Spleen (tissue), 13 donors: ENCODE measurements around the gene ATG4A. TPM values are rescaled to one million over a fixed set of nuclear protein-coding genes. Genes with fewer than 3 reads are reported as not detected.

Experiments used
- DNase-seq: peaks from one replicate; pipeline ENCODE4 v3.0.0-alpha.2; 2020
- H3K27ac ChIP-seq, 8 donors: fragments of 200-600 bp; sonication (generic) in 7 of 8; 1 replicate in 4 of 8; 2 replicates in 4 of 8; pipeline versions ENCODE4 v1.5.0 to v1.8.0; 2016 to 2021; ENCODE audit warnings: inconsistent platforms in 4 of 8, mild to moderate bottlenecking in 4 of 8, moderate library complexity in 1 of 8
- H3K27me3 ChIP-seq, 7 donors: fragments of 200-600 bp; sonication (generic) in 6 of 7; replicated peaks in 1 of 7; 1 replicate in 4 of 7; 2 replicates in 3 of 7; pipeline versions ENCODE4 v1.5.0 to v1.8.0; 2016 to 2021; ENCODE audit warnings: inconsistent platforms in 3 of 7, mild to moderate bottlenecking in 1 of 7
- H3K36me3 ChIP-seq, 6 donors: fragments of 200-600 bp; sonication (generic) in 5 of 6; 1 replicate in 4 of 6; 2 replicates in 2 of 6; pipeline versions ENCODE4 v1.5.0 to v1.8.0; 2016 to 2021; ENCODE audit warnings: inconsistent platforms in 2 of 6
- H3K4me1 ChIP-seq, 6 donors: fragments of 200-600 bp; sonication (generic) in 5 of 6; 1 replicate in 3 of 6; 2 replicates in 3 of 6; pipeline versions ENCODE4 v1.5.0 to v1.8.0; 2016 to 2021; ENCODE audit warnings: inconsistent platforms in 3 of 6
- H3K4me3 ChIP-seq, 8 donors: fragments of 200-600 bp; sonication (generic) in 7 of 8; 1 replicate in 4 of 8; 2 replicates in 4 of 8; pipeline versions ENCODE4 v1.5.0 to v1.8.0; 2016 to 2021; ENCODE audit warnings: inconsistent platforms in 4 of 8, mild to moderate bottlenecking in 4 of 8, moderate library complexity in 2 of 8
- H3K9me3 ChIP-seq, 8 donors: fragments of 200-600 bp; sonication (generic) in 7 of 8; 1 replicate in 4 of 8; 2 replicates in 4 of 8; pipeline versions ENCODE4 v1.5.0 to v1.8.0; 2016 to 2021; ENCODE audit warnings: inconsistent platforms in 4 of 8
- CTCF ChIP-seq, 11 experiments: fragments of 200-600 bp in 7 of 11; fragments of 450-650 bp in 4 of 11; sonication (generic) in 4 of 11; IDR thresholded peaks in 8 of 11; conservative IDR thresholded peaks in 3 of 11; 1 replicate in 7 of 11; 2 replicates in 4 of 11; pipeline versions ENCODE4 v1.4.0 to v1.8.0; 2016 to 2021; ENCODE audit warnings: antibody characterized with exemption in 11 of 11, inconsistent platforms in 4 of 11, mild to moderate bottlenecking in 1 of 11
- POLR2A ChIP-seq, 3 donors: fragments of 450-650 bp; IDR thresholded peaks; one replicate each; pipeline ENCODE4 v1.5.1; 2017; ENCODE audit warnings: antibody characterized with exemption in 3 of 3, mild to moderate bottlenecking in 1 of 3
- POLR2AphosphoS5 ChIP-seq, 3 donors: sonication (generic); formaldehyde crosslinking; IDR thresholded peaks; one replicate each; pipeline ENCODE4 v1.5.1; 2017; ENCODE audit warnings: antibody characterized with exemption in 3 of 3
- WGBS, 5 donors: extraction: QIAGEN DNeasy Blood & Tissue Kit in 3 of 5; methylation state at CpG; one replicate each; pipeline versions ENCODE4 v1.1.5 to v1.1.7; 2013 to 2018; 5-methylcytosine and 5-hydroxymethylcytosine counted together
- intact Hi-C: fragments of 100-400 bp; cut with DNase I; formaldehyde crosslinking; loops from one replicate; pipeline ENCODE4 v1.15.0; 2023; ENCODE audit warnings: low total_unique reads
- long read RNA-seq, 2 donors: transcript quantifications; one replicate each; lab custom pipeline, GENCODE V29; 2026
- polyA plus RNA-seq, 3 donors: library from polyadenylated mRNA; stranded (reverse); fragments of 200-250 nt; gene quantifications; one replicate each; pipeline ENCODE4 v1.2.1, GENCODE V29; 2013
- total RNA-seq, 7 donors: library from RNA; depleted of rRNA in 3 of 7; stranded (reverse); fragments of >200 nt in 3 of 7; fragmentation: NEBNext Ultra II Directional in 4 of 7; extraction: Animal tissue kit (Norgen Biotek cat#: 25700) in 4 of 7; gene quantifications; one replicate each; pipeline versions ENCODE4 v1.1.0 to v1.2.1, GENCODE V29; 2016 to 2021
- donor health status: healthy with polysubstance abuse.
- donor health status: DM: no; HTN: no; CAD: no; lungs with moderate emphysema.
- donor health status: DM: no; HTN: no; CAD: no.
- donor health status: Bipolar disorder and iron deficiency.
- donor health status: healthy.
- donor health status: DM: no; HTN: no; CAD: no.
- donor health status: DM: yes; HTN: yes; CAD: no.

ATG4A gene
- total RNA-seq (10 to 100 TPM in 5 of 7 donors, 1 to 10 TPM in 2; 8.6 to 16.7 (median 11.4) TPM), polyA plus RNA-seq (10 to 100 TPM in 2 of 3 donors, 1 to 10 TPM in 1; 6.9 to 11.1 (median 10.9) TPM)
- long read RNA-seq, donor 1, partial matches to known transcripts: 0 of 1 reads
- long read RNA-seq, donor 1, other reads (novel, unspliced or antisense): 0 of 1 reads
- long read RNA-seq, donor 2: 0 reads

DNA sequence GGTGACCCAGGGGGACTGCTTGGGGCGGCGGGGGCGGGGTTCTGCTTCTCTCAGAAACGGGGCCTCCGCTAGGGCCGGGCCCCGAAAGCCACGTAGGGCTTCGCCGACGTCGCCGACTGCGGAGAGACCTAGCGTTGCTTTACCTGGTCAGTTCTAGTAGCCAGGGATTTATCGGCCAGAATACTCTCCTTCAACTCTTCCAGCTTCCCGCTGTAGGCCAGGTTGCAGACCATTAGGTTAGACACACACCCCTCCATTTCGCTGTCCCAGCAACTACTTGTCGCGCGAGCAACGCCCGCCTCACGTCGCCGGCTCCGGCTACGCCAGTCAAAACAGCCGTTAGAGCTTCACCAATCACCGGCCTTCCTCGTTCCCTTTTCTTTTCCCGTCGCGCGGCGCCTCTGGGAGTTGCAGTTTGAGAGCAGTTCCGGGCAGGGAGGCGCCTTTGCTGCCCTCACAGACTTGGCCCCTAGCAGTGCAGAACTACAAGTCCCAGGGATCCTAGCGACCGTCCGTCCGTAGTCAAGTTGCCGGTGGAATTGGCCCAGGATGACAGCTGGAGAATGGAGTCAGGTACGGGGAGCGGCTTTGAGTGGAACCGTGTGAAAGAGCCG lies at the start of gene ATG4A, which contains the start of gene PSMD10:
TSS of gene ATG4A (plus strand) at position 515 of the 614 bp plus-strand sequence. CDS start at position 564, 49 bp downstream.
TSS of gene PSMD10 (minus strand) at position 279 of the 614 bp plus-strand sequence. CDS start at position 257, 22 bp downstream.
- WGBS, 5 donors: 0 to 44% (median 1%) methylated on average over 20 to 47 of the region's 47 CpGs
- Histone ChIP-seq H3K4me3 (peak within 1 kb of the TSS; percentile 45 to 81 (median 54)), H3K9me3 (no peaks in the 10 kb centered on the region), H3K4me1 (peaks cover 0 to 37% (median 19%) of the 10 kb centered on the region in 6 donors), H3K27ac (peak within 1 kb of the TSS; percentile 74 to 91 (median 88)), H3K27me3 (no peaks in the 10 kb centered on the region), H3K36me3 (peaks cover 0 to 21% (median 6%) of the 10 kb centered on the region in 6 donors)
- TF ChIP-seq POLR2A (IDR thresholded peaks at IDR 0.05) (peak in 1 of 3 donors; percentile 27), CTCF (IDR thresholded peaks at IDR 0.05 in 8 of 11, conservative IDR thresholded peaks at IDR 0.05 in 3 of 11) (peak in 5 of 11 experiments; percentile 19 to 58 (median 50)), POLR2AphosphoS5 (IDR thresholded peaks at IDR 0.05) (peak; percentile 87 to 91 (median 89))
- intact Hi-C loops: no loop called here
- peak; percentile 96 for DNase-seq

DNA sequence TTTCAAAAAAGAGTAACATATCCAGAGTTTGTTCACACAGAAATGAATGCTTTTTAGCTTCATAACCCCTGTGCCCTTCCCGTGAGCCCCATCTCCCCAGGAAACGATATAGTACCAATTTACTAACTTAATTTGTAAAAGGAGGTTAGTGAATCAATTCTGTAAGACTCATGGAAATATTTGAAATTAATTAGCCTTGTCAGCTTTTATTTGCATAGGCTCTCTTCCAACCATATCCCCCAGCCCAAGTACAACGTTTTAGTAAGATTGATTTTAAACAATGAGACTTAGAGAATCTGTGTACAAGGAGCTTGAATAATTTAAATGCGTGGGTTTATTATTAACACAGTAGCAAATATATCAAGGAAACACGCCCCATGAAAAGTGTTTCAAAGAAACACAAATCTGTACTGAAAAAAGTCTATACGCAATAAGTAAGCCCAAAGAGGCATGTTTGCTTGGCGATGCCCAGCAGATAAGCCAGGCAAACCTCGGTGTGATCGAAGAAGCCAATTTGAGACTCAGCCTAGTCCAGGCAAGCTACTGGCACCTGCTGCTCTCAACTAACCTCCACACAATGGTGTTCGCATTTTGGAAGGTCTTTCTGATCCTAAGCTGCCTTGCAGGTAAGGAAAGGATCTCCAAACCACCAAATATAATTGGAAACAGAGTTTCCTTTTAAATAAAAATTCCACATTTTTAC lies 46.9 kb upstream of the ATG4A start, which contains the start of gene VSIG1:
TSS of gene VSIG1 (plus strand) at position 512 of the 703 bp plus-strand sequence. CDS start at position 578, 66 bp downstream.
- TF ChIP-seq CTCF (IDR thresholded peaks at IDR 0.05 in 8 of 11, conservative IDR thresholded peaks at IDR 0.05 in 3 of 11) (no peak), POLR2AphosphoS5 (IDR thresholded peaks at IDR 0.05) (no peak), POLR2A (IDR thresholded peaks at IDR 0.05) (no peak)
- intact Hi-C loops: no loop called here
- 67 to 90% (median 87%) methylated on average over 10 of the region's 10 CpGs for WGBS, 5 donors
- no peak for DNase-seq
- Histone ChIP-seq H3K27ac (no peak within 1 kb of the TSS), H3K4me3 (no peak within 1 kb of the TSS), H3K9me3 (no peaks in the 10 kb centered on the region), H3K4me1 (no peaks in the 10 kb centered on the region), H3K36me3 (no peaks in the 10 kb centered on the region), H3K27me3 (peaks cover 0 to 2% (median 0%) of the 10 kb centered on the region in 7 donors)

- WGBS, 5 donors: 60 to 88% (median 74%) methylated on average over 1 of the region's 1 CpG
- Histone ChIP-seq H3K27me3 (peaks cover 0 to 24% (median 0%) of the 10 kb centered on the region in 7 donors), H3K36me3 (no peaks in the 10 kb centered on the region), H3K4me3 (no peak overlapping the region), H3K27ac (no peak overlapping the region), H3K4me1 (no peaks in the 10 kb centered on the region), H3K9me3 (no peaks in the 10 kb centered on the region)
- intact Hi-C loops: no loop called here
- TF ChIP-seq CTCF (IDR thresholded peaks at IDR 0.05 in 8 of 11, conservative IDR thresholded peaks at IDR 0.05 in 3 of 11) (no peak), POLR2AphosphoS5 (IDR thresholded peaks at IDR 0.05) (no peak), POLR2A (IDR thresholded peaks at IDR 0.05) (no peak)
- DNase-seq: no peak
Observed at GRCh38 chrX:108049649-108050048, 41.9 kb upstream of the ATG4A start.
